NT2/D1 (cell line): ENCODE measurements around the gene GPR132.

ENCODE experiments used
- DNase-seq: peaks from one replicate; pipeline ENCODE4 v3.0.0-alpha.2; 2011; ENCODE audit warnings: low read depth, low spot score
- H3K27me3 ChIP-seq: 2 replicates; pipeline ENCODE4 v1.6.0; 2011; ENCODE audit warnings: mild to moderate bottlenecking; ENCODE audit not compliant: insufficient read length, insufficient read depth
- H3K36me3 ChIP-seq: 2 replicates; pipeline ENCODE4 v1.6.1; 2011; ENCODE audit warnings: mild to moderate bottlenecking, low read length, mixed read lengths; ENCODE audit not compliant: insufficient read depth, insufficient read length
- H3K4me1 ChIP-seq: 2 replicates; pipeline ENCODE4 v1.5.1; 2011; ENCODE audit not compliant: insufficient read depth, insufficient read length
- H3K4me3 ChIP-seq: 2 replicates; pipeline ENCODE4 v1.5.1; 2011; ENCODE audit warnings: low read depth; ENCODE audit not compliant: insufficient read length
- H3K9ac ChIP-seq: 2 replicates; pipeline ENCODE4 v1.6.0; 2011; ENCODE audit warnings: low read depth; ENCODE audit not compliant: insufficient read length
- H3K9me3 ChIP-seq: 2 replicates; pipeline ENCODE4 v1.5.1; 2011; ENCODE audit warnings: mild to moderate bottlenecking, low read length; ENCODE audit not compliant: insufficient read depth
- SUZ12 ChIP-seq: IDR thresholded peaks from 2 replicates; pipeline ENCODE4 v1.6.1; 2011; ENCODE audit not compliant: insufficient read length, insufficient read depth; ENCODE audit errors: extremely low read depth
- YY1 ChIP-seq: IDR thresholded peaks from 2 replicates; pipeline ENCODE4 v1.6.1; 2011; ENCODE audit not compliant: insufficient read length, insufficient read depth
- ZNF274 ChIP-seq: IDR thresholded peaks from 2 replicates; pipeline ENCODE4 v1.6.1; 2011; ENCODE audit warnings: mild to moderate bottlenecking, low read depth, low read length

The GPR132 gene

GRCh38 chr14:105077649-105077995 is 12.4 kb upstream of the GPR132 start:
- peaks cover 3% of the 10 kb centered on the region for H3K27me3 ChIP-seq
- TF ChIP-seq ZNF274 (no peak), SUZ12 (no peak), YY1 (no peak)
- no peaks in the 10 kb centered on the region for H3K9me3 ChIP-seq
- H3K4me1 ChIP-seq = peaks cover 9% of the 10 kb centered on the region
- DNase-seq = no peak
- no peak overlapping the region for H3K4me3 ChIP-seq
- H3K36me3 ChIP-seq = no peaks in the 10 kb centered on the region
- H3K9ac ChIP-seq = no peak overlapping the region

- H3K4me1 ChIP-seq = peaks cover 9% of the 10 kb centered on the region
Observed at GRCh38 chr14:105076805-105077648, 11.8 kb upstream of the GPR132 start.

GRCh38 chr14:105076296-105076804 is 11.1 kb upstream of the GPR132 start:
- Histone ChIP-seq H3K4me1 (peaks cover 9% of the 10 kb centered on the region), H3K9ac (peak overlapping the region; percentile 42), H3K36me3 (no peaks in the 10 kb centered on the region), H3K27me3 (peaks cover 3% of the 10 kb centered on the region), H3K9me3 (no peaks in the 10 kb centered on the region), H3K4me3 (no peak overlapping the region)
- DNase-seq = no peak
- TF ChIP-seq YY1 (no peak), SUZ12 (no peak)

More at GRCh38 chr14:105076805-105077648, 11.8 kb upstream of the GPR132 start:
- H3K9ac ChIP-seq = no peak overlapping the region
- H3K27me3 ChIP-seq = peaks cover 3% of the 10 kb centered on the region
- H3K36me3 ChIP-seq = no peaks in the 10 kb centered on the region
- H3K9me3 ChIP-seq = no peaks in the 10 kb centered on the region
- H3K4me3 ChIP-seq = no peak overlapping the region
- TF ChIP-seq SUZ12 (no peak), YY1 (no peak), ZNF274 (no peak)
- no peak for DNase-seq

GRCh38 chr14:105075379-105076295 is 10.4 kb upstream of the GPR132 start:
- peak overlapping the region; percentile 70 for H3K9ac ChIP-seq
- H3K4me3 ChIP-seq = no peak overlapping the region
- TF ChIP-seq ZNF274 = no peak
- TF ChIP-seq YY1 = no peak
- no peak for TF ChIP-seq SUZ12
- no peaks in the 10 kb centered on the region for H3K9me3 ChIP-seq
- no peak for DNase-seq
- peaks cover 9% of the 10 kb centered on the region for H3K4me1 ChIP-seq
- peaks cover 3% of the 10 kb centered on the region for H3K27me3 ChIP-seq
- H3K36me3 ChIP-seq = no peaks in the 10 kb centered on the region

- Histone ChIP-seq H3K9ac (no peak overlapping the region), H3K36me3 (no peaks in the 10 kb centered on the region), H3K27me3 (peaks cover 3% of the 10 kb centered on the region), H3K9me3 (no peaks in the 10 kb centered on the region), H3K4me1 (peaks cover 9% of the 10 kb centered on the region), H3K4me3 (no peak overlapping the region)
- no peak for TF ChIP-seq YY1
- TF ChIP-seq SUZ12 = no peak
- TF ChIP-seq ZNF274 = no peak
- no peak for DNase-seq
Observed at GRCh38 chr14:105074601-105075053, 9.4 kb upstream of the GPR132 start.

- peaks cover 9% of the 10 kb centered on the region for H3K4me1 ChIP-seq
- H3K9ac ChIP-seq = no peak overlapping the region
- TF ChIP-seq SUZ12 (no peak), ZNF274 (no peak), YY1 (no peak)
Observed at GRCh38 chr14:105073720-105074600, 8.7 kb upstream of the GPR132 start.

More at GRCh38 chr14:105073720-105074600, 8.7 kb upstream of the GPR132 start:
- Histone ChIP-seq H3K36me3 (no peaks in the 10 kb centered on the region), H3K4me3 (no peak overlapping the region), H3K27me3 (peaks cover 3% of the 10 kb centered on the region), H3K9me3 (no peaks in the 10 kb centered on the region)
- no peak for DNase-seq
